HG02610 (cell line): Measurements from ENCODE around the gene SIK1.

Experiments used
- ATAC-seq: cut with Tn5 transposase; IDR thresholded peaks from one replicate; pipeline ENCODE4 v1.9.1; 2021; ENCODE audit warnings: mild to moderate bottlenecking, moderate library complexity; ENCODE audit not compliant: unreplicated experiment

The SIK1 gene

GRCh38 chr21:43369124-43369523, 57.8 kb downstream of the SIK1 start:
- no peak for ATAC-seq

GRCh38 chr21:43368685-43369084, 58.2 kb downstream of the SIK1 start:
- ATAC-seq = no peak

- ATAC-seq = no peak
Measured at GRCh38 chr21:43367859-43368258, 59.1 kb downstream of the SIK1 start.

GRCh38 chr21:43367296-43367695, 59.6 kb downstream of the SIK1 start:
- no peak for ATAC-seq

- ATAC-seq = no peak
Measured at GRCh38 chr21:43366656-43367055, 60.3 kb downstream of the SIK1 start.

GRCh38 chr21:43365611-43366426, 61.1 kb downstream of the SIK1 start:
- no peak for ATAC-seq

GRCh38 chr21:43364851-43365424, 62.0 kb downstream of the SIK1 start:
- ATAC-seq = no peak
